ENCODE data around the gene TTC33.
"Not testable (repeated sequence)": the region's sequence is repeated elsewhere in the genome, so short reads cannot be mapped to it uniquely, and the experiment has no call there.

Gene TTC33

GRCh38 chr5:40605295-40605958 is 150.3 kb downstream of the TTC33 start:
- DNase-seq, result no peak

- DNase-seq, result no peak
These were observed 152.4 kb downstream of the TTC33 start for GRCh38 chr5:40603378-40603777.

GRCh38 chr5:40601198-40601868 is 154.4 kb downstream of the TTC33 start:
- DNase-seq, result no peak

GRCh38 chr5:40600383-40600782 is 155.4 kb downstream of the TTC33 start:
- DNase-seq, result no peak

- no peak for DNase-seq
These were observed 156.1 kb downstream of the TTC33 start for GRCh38 chr5:40599676-40600075.

GRCh38 chr5:40594811-40595210 is 160.9 kb downstream of the TTC33 start:
- DNase-seq, result no peak

- not testable (repeated sequence) for DNase-seq
These were observed 163.9 kb downstream of the TTC33 start for GRCh38 chr5:40591727-40592396.

GRCh38 chr5:40587376-40587775 is 168.4 kb downstream of the TTC33 start:
- DNase-seq, result no peak

- DNase-seq, result no peak
These were observed 170.1 kb downstream of the TTC33 start for GRCh38 chr5:40585537-40586267.

GRCh38 chr5:40584054-40584453 is 171.7 kb downstream of the TTC33 start:
- DNase-seq, result no peak

GRCh38 chr5:40578501-40579451 is 177.0 kb downstream of the TTC33 start:
- no peak for DNase-seq

GRCh38 chr5:40577718-40578117 is 178.0 kb downstream of the TTC33 start:
- DNase-seq, result no peak

GRCh38 chr5:40575921-40576320 is 179.8 kb downstream of the TTC33 start:
- no peak for DNase-seq

GRCh38 chr5:40575411-40575810 is 180.3 kb downstream of the TTC33 start:
- DNase-seq, result no peak

- no peak for DNase-seq
These were observed 182.8 kb downstream of the TTC33 start for GRCh38 chr5:40572937-40573336.

GRCh38 chr5:40572391-40572790 is 183.4 kb downstream of the TTC33 start:
- no peak for DNase-seq

GRCh38 chr5:40571729-40572128 is 184.0 kb downstream of the TTC33 start:
- no peak for DNase-seq

GRCh38 chr5:40570408-40571129 is 185.2 kb downstream of the TTC33 start:
- no peak for DNase-seq

- DNase-seq, result no peak
These were observed 186.1 kb downstream of the TTC33 start for GRCh38 chr5:40569546-40570270.

GRCh38 chr5:40568548-40568947 is 187.2 kb downstream of the TTC33 start:
- DNase-seq, result no peak

- DNase-seq, result not testable (repeated sequence)
These were observed 192.6 kb downstream of the TTC33 start for GRCh38 chr5:40563173-40563572.

Measured in islet precursor cell (in vitro differentiated cells).